ENCODE data around the gene OR9Q2. TPM values are rescaled to one million over a fixed set of nuclear protein-coding genes. Genes with fewer than 3 reads are reported as not detected.

Gene OR9Q2
- total RNA-seq, 2 donors from 2014 or later = 0.34 TPM; not detected in 1

GRCh38 chr11:58165504-58166106, 23.3 kb upstream of the OR9Q2 start:
- peak; percentile 65 for DNase-seq (ENCODE audit: low spot score)
- Histone ChIP-seq H3K4me3 (no peak overlapping the region), H3K4me1 (replicated peaks) (no peaks in the 10 kb centered on the region), H3K36me3 (no peaks in the 10 kb centered on the region), H3K27ac (no peak overlapping the region), H3K9me3 (no peaks in the 10 kb centered on the region), H3K27me3 (replicated peaks; ENCODE audit: insufficient read depth) (no peaks in the 10 kb centered on the region)
- intact Hi-C loops (cut with DNase I) = no loop called here
- TF ChIP-seq POLR2AphosphoS5 (IDR thresholded peaks at IDR 0.05) = peak; percentile 31
- TF ChIP-seq CTCF (IDR thresholded peaks at IDR 0.05) = no peak
- 39% methylated on average over 7 of the region's 7 CpGs for WGBS

- no peaks in the 10 kb centered on the region for H3K36me3 ChIP-seq
- intact Hi-C loops (cut with DNase I) = no loop called here
- no peaks in the 10 kb centered on the region for H3K9me3 ChIP-seq
- WGBS = 84% methylated on average over 5 of the region's 5 CpGs
- no peaks in the 10 kb centered on the region for H3K4me1 ChIP-seq (replicated peaks)
- H3K4me3 ChIP-seq = no peak overlapping the region
- DNase-seq (ENCODE audit: low spot score) = no peak
- no peak for TF ChIP-seq CTCF (IDR thresholded peaks at IDR 0.05)
- TF ChIP-seq POLR2A (IDR thresholded peaks at IDR 0.05) = no peak
- TF ChIP-seq POLR2AphosphoS5 (IDR thresholded peaks at IDR 0.05) = no peak
- no peaks in the 10 kb centered on the region for H3K27me3 ChIP-seq (replicated peaks; ENCODE audit: insufficient read depth)
- H3K27ac ChIP-seq = no peak overlapping the region
Observed at GRCh38 chr11:58177409-58178054, 11.3 kb upstream of the OR9Q2 start.

GRCh38 chr11:58178444-58178843, 10.4 kb upstream of the OR9Q2 start:
- no peak overlapping the region for H3K4me3 ChIP-seq
- 87% methylated on average over 6 of the region's 6 CpGs for WGBS
- no peak for DNase-seq (ENCODE audit: low spot score)

GRCh38 chr11:58179648-58180047, 9.2 kb upstream of the OR9Q2 start:
- Histone ChIP-seq H3K27me3 (replicated peaks; ENCODE audit: insufficient read depth) (no peaks in the 10 kb centered on the region), H3K4me3 (no peak overlapping the region), H3K27ac (no peak overlapping the region), H3K9me3 (no peaks in the 10 kb centered on the region), H3K4me1 (replicated peaks) (no peaks in the 10 kb centered on the region), H3K36me3 (no peaks in the 10 kb centered on the region)
- intact Hi-C loops (cut with DNase I) = no loop called here
- WGBS = 81% methylated on average over 7 of the region's 7 CpGs
- DNase-seq (ENCODE audit: low spot score) = no peak
- TF ChIP-seq POLR2A (IDR thresholded peaks at IDR 0.05) (no peak), POLR2AphosphoS5 (IDR thresholded peaks at IDR 0.05) (no peak), CTCF (IDR thresholded peaks at IDR 0.05) (no peak)

More at GRCh38 chr11:58178444-58178843, 10.4 kb upstream of the OR9Q2 start:
- H3K4me1 ChIP-seq (replicated peaks) = no peaks in the 10 kb centered on the region
- intact Hi-C loops (cut with DNase I) = no loop called here
- no peak for TF ChIP-seq POLR2AphosphoS5 (IDR thresholded peaks at IDR 0.05)
- no peak for TF ChIP-seq POLR2A (IDR thresholded peaks at IDR 0.05)
- no peak for TF ChIP-seq CTCF (IDR thresholded peaks at IDR 0.05)
- no peaks in the 10 kb centered on the region for H3K36me3 ChIP-seq
- no peaks in the 10 kb centered on the region for H3K27me3 ChIP-seq (replicated peaks; ENCODE audit: insufficient read depth)
- no peak overlapping the region for H3K27ac ChIP-seq
- no peaks in the 10 kb centered on the region for H3K9me3 ChIP-seq

GRCh38 chr11:58186938-58187337, 1.9 kb upstream of the OR9Q2 start:
- Histone ChIP-seq H3K27me3 (replicated peaks; ENCODE audit: insufficient read depth) (no peaks in the 10 kb centered on the region), H3K4me3 (no peak overlapping the region), H3K9me3 (no peaks in the 10 kb centered on the region), H3K27ac (no peak overlapping the region), H3K4me1 (replicated peaks) (no peaks in the 10 kb centered on the region), H3K36me3 (no peaks in the 10 kb centered on the region)
- TF ChIP-seq POLR2AphosphoS5 (IDR thresholded peaks at IDR 0.05) = no peak
- TF ChIP-seq CTCF (IDR thresholded peaks at IDR 0.05) = no peak
- TF ChIP-seq POLR2A (IDR thresholded peaks at IDR 0.05) = no peak
- intact Hi-C loops (cut with DNase I) = no loop called here
- WGBS = 91% methylated on average over 4 of the region's 4 CpGs
- DNase-seq (ENCODE audit: low spot score) = no peak

All from prostate gland (tissue), 2 donors.